ENCODE results near the gene RPTOR.

RPTOR gene

GRCh38 chr17:80995131-80995530 lies 450.5 kb downstream of the RPTOR start:
- H3K27ac ChIP-seq (ENCODE audit: low read depth, low read length, poor library complexity, severe bottlenecking) = no peak overlapping the region
- H3K36me3 ChIP-seq (ENCODE audit: insufficient read depth, low read length) = no peaks in the 10 kb centered on the region; the same call in 1 of the 2 replicates
- H4K20me1 ChIP-seq (ENCODE audit: insufficient read depth, low read length) = no peaks in the 10 kb centered on the region
- H3K27me3 ChIP-seq (ENCODE audit: insufficient read depth, low read length) = peaks cover 4% of the 10 kb centered on the region; the same call in 1 of the 2 replicates
- H3K4me1 ChIP-seq (ENCODE audit: insufficient read depth, low read length, severe bottlenecking) = peaks cover 17% of the 10 kb centered on the region
- H3K9ac ChIP-seq (ENCODE audit: low read length) = no peak overlapping the region
- no peak overlapping the region for H3K4me3 ChIP-seq (ENCODE audit: low read depth, low read length, poor library complexity, severe bottlenecking)
- H3K9me3 ChIP-seq (ENCODE audit: low read length) = no peaks in the 10 kb centered on the region
- no peaks in the 10 kb centered on the region for H3K9me2 ChIP-seq (ENCODE audit: low read depth, low read length)
- H3F3A ChIP-seq (ENCODE audit: insufficient read depth, low read length) = no peaks in the 10 kb centered on the region
- no peaks in the 10 kb centered on the region for H3K79me2 ChIP-seq (ENCODE audit: insufficient read depth, low read length)
- H3K4me2 ChIP-seq (ENCODE audit: low read length) = no peak overlapping the region
- no peak overlapping the region for H2AFZ ChIP-seq (ENCODE audit: low read length)
- TF ChIP-seq CTCF (IDR thresholded peaks at IDR 0.05; ENCODE audit: low read length) (no peak), EZH2 (IDR thresholded peaks at IDR 0.05; ENCODE audit: borderline replicate concordance, low read length) (no peak)

- H2AFZ ChIP-seq (ENCODE audit: low read length) = no peak overlapping the region
- no peak overlapping the region for H3K4me3 ChIP-seq (ENCODE audit: low read depth, low read length, poor library complexity, severe bottlenecking)
- H3K4me1 ChIP-seq (ENCODE audit: insufficient read depth, low read length, severe bottlenecking) = peaks cover 11% of the 10 kb centered on the region
- TF ChIP-seq EZH2 (IDR thresholded peaks at IDR 0.05; ENCODE audit: borderline replicate concordance, low read length) (no peak), CTCF (IDR thresholded peaks at IDR 0.05; ENCODE audit: low read length) (no peak)
- H3K79me2 ChIP-seq (ENCODE audit: insufficient read depth, low read length) = no peaks in the 10 kb centered on the region
- no peaks in the 10 kb centered on the region; the same call in 1 of the 2 replicates for H3K36me3 ChIP-seq (ENCODE audit: insufficient read depth, low read length)
- H3K9me2 ChIP-seq (ENCODE audit: low read depth, low read length) = no peaks in the 10 kb centered on the region
- no peaks in the 10 kb centered on the region for H4K20me1 ChIP-seq (ENCODE audit: insufficient read depth, low read length)
- no peaks in the 10 kb centered on the region; the same call in 1 of the 2 replicates for H3K27me3 ChIP-seq (ENCODE audit: insufficient read depth, low read length)
- H3F3A ChIP-seq (ENCODE audit: insufficient read depth, low read length) = no peaks in the 10 kb centered on the region
- H3K9ac ChIP-seq (ENCODE audit: low read length) = no peak overlapping the region
- no peak overlapping the region for H3K27ac ChIP-seq (ENCODE audit: low read depth, low read length, poor library complexity, severe bottlenecking)
- H3K9me3 ChIP-seq (ENCODE audit: low read length) = no peaks in the 10 kb centered on the region
- no peak overlapping the region for H3K4me2 ChIP-seq (ENCODE audit: low read length)
Observed at GRCh38 chr17:80996422-80997305, 452.0 kb downstream of the RPTOR start.

- no peaks in the 10 kb centered on the region; the same call in 1 of the 2 replicates for H3K36me3 ChIP-seq (ENCODE audit: insufficient read depth, low read length)
Observed at GRCh38 chr17:80997424-80998117, 452.9 kb downstream of the RPTOR start.

More at GRCh38 chr17:80997424-80998117, 452.9 kb downstream of the RPTOR start:
- H4K20me1 ChIP-seq (ENCODE audit: insufficient read depth, low read length) = no peaks in the 10 kb centered on the region
- no peak overlapping the region for H3K27ac ChIP-seq (ENCODE audit: low read depth, low read length, poor library complexity, severe bottlenecking)
- no peak for TF ChIP-seq CTCF (IDR thresholded peaks at IDR 0.05; ENCODE audit: low read length)
- H3K9ac ChIP-seq (ENCODE audit: low read length) = no peak overlapping the region
- no peaks in the 10 kb centered on the region; the same call in 1 of the 2 replicates for H3K27me3 ChIP-seq (ENCODE audit: insufficient read depth, low read length)
- H3K79me2 ChIP-seq (ENCODE audit: insufficient read depth, low read length) = no peaks in the 10 kb centered on the region
- H3F3A ChIP-seq (ENCODE audit: insufficient read depth, low read length) = no peaks in the 10 kb centered on the region
- H3K9me3 ChIP-seq (ENCODE audit: low read length) = no peaks in the 10 kb centered on the region
- H2AFZ ChIP-seq (ENCODE audit: low read length) = no peak overlapping the region
- H3K9me2 ChIP-seq (ENCODE audit: low read depth, low read length) = no peaks in the 10 kb centered on the region
- no peak overlapping the region for H3K4me2 ChIP-seq (ENCODE audit: low read length)
- no peak overlapping the region for H3K4me3 ChIP-seq (ENCODE audit: low read depth, low read length, poor library complexity, severe bottlenecking)
- H3K4me1 ChIP-seq (ENCODE audit: insufficient read depth, low read length, severe bottlenecking) = peaks cover 7% of the 10 kb centered on the region

All from OCI-LY1 (cell line).